K562 (cell line): Measurements from ENCODE around the gene TSC22D2. TPM values are rescaled to one million over a fixed set of nuclear protein-coding genes. Genes with fewer than 3 reads are reported as not detected.
A peak's percentile ranks its signal among the peaks of the same experiment; 100 is the strongest.

Experiments used
- ELK3 ChIP-seq: fragments of 450-650 bp; formaldehyde crosslinking; IDR thresholded peaks from 2 replicates; pipeline ENCODE4 v1.4.0; 2020; ENCODE audit warnings: mild to moderate bottlenecking
- FOSL1 ChIP-seq: fragments of 200-800 bp; sonication (Bioruptor generic); conservative IDR thresholded peaks from 2 replicates; pipeline ENCODE4 v1.6.1; 2016; ENCODE audit warnings: missing genetic modification characterization, missing compliant biosample characterization
- HMBOX1 ChIP-seq: sonication (generic); IDR thresholded peaks from 2 replicates; pipeline ENCODE4 v1.6.1; 2016
- KDM1A ChIP-seq, 2 experiments: fragments of 450-650 bp; IDR thresholded peaks; 2 replicates each; pipeline ENCODE4 v1.6.1; 2016; ENCODE audit warnings: mild to moderate bottlenecking in 2 of 2
- PCBP1 ChIP-seq: fragments of 200-400 bp; formaldehyde crosslinking; IDR thresholded peaks from 2 replicates; pipeline ENCODE4 v1.6.1; 2018; ENCODE audit warnings: mild to moderate bottlenecking, low read depth, low read length; ENCODE audit not compliant: poor library complexity, severe bottlenecking
- POLR2A ChIP-seq: fragments of 450-650 bp; conservative IDR thresholded peaks from 2 replicates; pipeline ENCODE4 v1.6.1; 2016
- RFX1 ChIP-seq: fragments of 450-650 bp; IDR thresholded peaks from 2 replicates; pipeline ENCODE4 v1.6.1; 2016; ENCODE audit warnings: mild to moderate bottlenecking, moderate library complexity
- WHSC1 ChIP-seq: IDR thresholded peaks from one replicate; pipeline ENCODE4 v1.6.1; 2012; ENCODE audit warnings: low read length, control low read depth, inconsistent platforms
- ZNF239 ChIP-seq: fragments of 250-450 bp; sonication (Bioruptor Pico); IDR thresholded peaks from 2 replicates; pipeline ENCODE4 v1.4.0; 2020; ENCODE audit warnings: mild to moderate bottlenecking
- ZNF592 ChIP-seq: fragments of 450-650 bp; IDR thresholded peaks from 2 replicates; pipeline ENCODE4 v1.6.1; 2017; ENCODE audit warnings: antibody characterized with exemption, mild to moderate bottlenecking
- polyA plus RNA-seq, 8 experiments: library from polyadenylated mRNA; depleted of rRNA in 4 of 8; stranded (reverse) in 5 of 8; unstranded in 3 of 8; fragments of >200 nt; fragmentation: Nextera tagmentation in 2 of 8; fragmentation: Illumina TruSeq in 1 of 8; extraction: Ambion mirVana in 2 of 8; extraction: Trizol in 1 of 8; gene quantifications; 2 replicates each; pipeline versions ENCODE4 v1.2.1 to v1.2.3, GENCODE V29; 2011 to 2014; ENCODE audit warnings: inconsistent platforms in 1 of 8, missing spikeins in 1 of 8
- total RNA-seq, 7 experiments: library from RNA; depleted of rRNA in 6 of 7; stranded (reverse); fragments of >200 nt in 6 of 7; fragmentation: Illumina TruSeq in 2 of 7; extraction: Trizol in 2 of 7; gene quantifications; 2 replicates each; pipeline versions ENCODE4 v1.2.1 to v1.2.3, GENCODE V29; 2011 to 2021; ENCODE audit warnings: low replicate concordance in 1 of 7
- TF ChIP-seq, protein P1 (sequence below): fragments of 150-350 bp; IDR thresholded peaks from 2 replicates; pipeline ENCODE4 v1.6.1; 2014; ENCODE audit warnings: low read depth, mild to moderate bottlenecking, low read length, borderline replicate concordance
- TF ChIP-seq, protein P2 (sequence below): fragments of 200-800 bp; sonication (Bioruptor generic); IDR thresholded peaks from 2 replicates; pipeline ENCODE4 v1.6.1; 2016; ENCODE audit warnings: missing genetic modification characterization, missing compliant biosample characterization

The TSC22D2 gene
- total and polyA plus RNA-seq, 9 of the 15 experiments (the other 6 are each of a cell fraction or from before 2014, with no cell fraction given) = 5.5 to 44.0 (median 19.3) TPM

DNA sequence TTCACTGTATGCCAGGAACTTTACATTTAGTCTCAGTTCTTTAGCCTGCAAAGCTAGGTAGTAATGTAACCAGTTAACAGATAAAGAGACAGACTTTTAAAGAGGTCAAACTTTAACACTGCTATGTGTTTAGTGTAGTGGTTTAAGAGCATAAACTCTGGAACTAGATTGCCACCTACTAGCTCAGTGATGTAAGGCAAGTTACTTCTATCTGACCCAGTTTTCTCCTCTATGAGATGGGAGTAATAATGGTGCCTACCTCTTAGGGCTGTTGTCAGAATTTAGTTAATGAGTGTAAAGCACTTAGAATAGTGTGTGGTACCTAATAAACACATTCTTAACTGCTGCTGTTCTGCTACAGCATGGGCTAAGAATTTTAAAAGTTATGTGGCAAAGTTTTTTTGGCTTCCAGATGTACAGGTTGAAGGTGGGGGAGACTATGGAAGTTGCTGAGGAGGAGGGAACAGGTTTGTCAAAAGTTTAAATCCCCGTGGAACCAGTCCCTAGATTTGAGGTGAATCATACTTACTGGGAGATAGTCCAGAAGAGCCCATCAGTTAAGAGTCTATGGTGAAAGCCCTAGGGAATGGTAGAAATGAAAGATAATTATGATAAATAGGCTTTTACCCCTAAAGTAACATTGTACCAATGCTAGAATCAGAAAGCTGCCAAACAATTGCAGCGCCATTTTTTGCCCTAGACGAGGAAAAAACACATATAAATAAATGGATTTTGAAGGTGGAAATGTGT is 13.9 kb downstream of the TSC22D2 start (continued):
- TF ChIP-seq, protein P1, sequence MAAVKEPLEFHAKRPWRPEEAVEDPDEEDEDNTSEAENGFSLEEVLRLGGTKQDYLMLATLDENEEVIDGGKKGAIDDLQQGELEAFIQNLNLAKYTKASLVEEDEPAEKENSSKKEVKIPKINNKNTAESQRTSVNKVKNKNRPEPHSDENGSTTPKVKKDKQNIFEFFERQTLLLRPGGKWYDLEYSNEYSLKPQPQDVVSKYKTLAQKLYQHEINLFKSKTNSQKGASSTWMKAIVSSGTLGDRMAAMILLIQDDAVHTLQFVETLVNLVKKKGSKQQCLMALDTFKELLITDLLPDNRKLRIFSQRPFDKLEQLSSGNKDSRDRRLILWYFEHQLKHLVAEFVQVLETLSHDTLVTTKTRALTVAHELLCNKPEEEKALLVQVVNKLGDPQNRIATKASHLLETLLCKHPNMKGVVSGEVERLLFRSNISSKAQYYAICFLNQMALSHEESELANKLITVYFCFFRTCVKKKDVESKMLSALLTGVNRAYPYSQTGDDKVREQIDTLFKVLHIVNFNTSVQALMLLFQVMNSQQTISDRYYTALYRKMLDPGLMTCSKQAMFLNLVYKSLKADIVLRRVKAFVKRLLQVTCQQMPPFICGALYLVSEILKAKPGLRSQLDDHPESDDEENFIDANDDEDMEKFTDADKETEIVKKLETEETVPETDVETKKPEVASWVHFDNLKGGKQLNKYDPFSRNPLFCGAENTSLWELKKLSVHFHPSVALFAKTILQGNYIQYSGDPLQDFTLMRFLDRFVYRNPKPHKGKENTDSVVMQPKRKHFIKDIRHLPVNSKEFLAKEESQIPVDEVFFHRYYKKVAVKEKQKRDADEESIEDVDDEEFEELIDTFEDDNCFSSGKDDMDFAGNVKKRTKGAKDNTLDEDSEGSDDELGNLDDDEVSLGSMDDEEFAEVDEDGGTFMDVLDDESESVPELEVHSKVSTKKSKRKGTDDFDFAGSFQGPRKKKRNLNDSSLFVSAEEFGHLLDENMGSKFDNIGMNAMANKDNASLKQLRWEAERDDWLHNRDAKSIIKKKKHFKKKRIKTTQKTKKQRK = no peak
- TF ChIP-seq PCBP1 (no peak), ZNF239 (CRISPR knock-in tag) (no peak), POLR2A (peak; percentile 15; the same call in 1 of the 2 replicates), WHSC1 (no peak), FOSL1 (peak; percentile 44; the same call in 1 of the 2 replicates), HMBOX1 (peak; percentile 67; the same call in 1 of the 2 replicates), RFX1 (no peak), ZNF592 (0 out of 2 replicates have a peak, but pooled peaks have one; percentile 29), ELK3 (no peak), KDM1A (IDR thresholded peaks at IDR 0.05) (peak; percentile 34 to 42; a peak in 2 of 4 replicates)
- TF ChIP-seq, protein P2, sequence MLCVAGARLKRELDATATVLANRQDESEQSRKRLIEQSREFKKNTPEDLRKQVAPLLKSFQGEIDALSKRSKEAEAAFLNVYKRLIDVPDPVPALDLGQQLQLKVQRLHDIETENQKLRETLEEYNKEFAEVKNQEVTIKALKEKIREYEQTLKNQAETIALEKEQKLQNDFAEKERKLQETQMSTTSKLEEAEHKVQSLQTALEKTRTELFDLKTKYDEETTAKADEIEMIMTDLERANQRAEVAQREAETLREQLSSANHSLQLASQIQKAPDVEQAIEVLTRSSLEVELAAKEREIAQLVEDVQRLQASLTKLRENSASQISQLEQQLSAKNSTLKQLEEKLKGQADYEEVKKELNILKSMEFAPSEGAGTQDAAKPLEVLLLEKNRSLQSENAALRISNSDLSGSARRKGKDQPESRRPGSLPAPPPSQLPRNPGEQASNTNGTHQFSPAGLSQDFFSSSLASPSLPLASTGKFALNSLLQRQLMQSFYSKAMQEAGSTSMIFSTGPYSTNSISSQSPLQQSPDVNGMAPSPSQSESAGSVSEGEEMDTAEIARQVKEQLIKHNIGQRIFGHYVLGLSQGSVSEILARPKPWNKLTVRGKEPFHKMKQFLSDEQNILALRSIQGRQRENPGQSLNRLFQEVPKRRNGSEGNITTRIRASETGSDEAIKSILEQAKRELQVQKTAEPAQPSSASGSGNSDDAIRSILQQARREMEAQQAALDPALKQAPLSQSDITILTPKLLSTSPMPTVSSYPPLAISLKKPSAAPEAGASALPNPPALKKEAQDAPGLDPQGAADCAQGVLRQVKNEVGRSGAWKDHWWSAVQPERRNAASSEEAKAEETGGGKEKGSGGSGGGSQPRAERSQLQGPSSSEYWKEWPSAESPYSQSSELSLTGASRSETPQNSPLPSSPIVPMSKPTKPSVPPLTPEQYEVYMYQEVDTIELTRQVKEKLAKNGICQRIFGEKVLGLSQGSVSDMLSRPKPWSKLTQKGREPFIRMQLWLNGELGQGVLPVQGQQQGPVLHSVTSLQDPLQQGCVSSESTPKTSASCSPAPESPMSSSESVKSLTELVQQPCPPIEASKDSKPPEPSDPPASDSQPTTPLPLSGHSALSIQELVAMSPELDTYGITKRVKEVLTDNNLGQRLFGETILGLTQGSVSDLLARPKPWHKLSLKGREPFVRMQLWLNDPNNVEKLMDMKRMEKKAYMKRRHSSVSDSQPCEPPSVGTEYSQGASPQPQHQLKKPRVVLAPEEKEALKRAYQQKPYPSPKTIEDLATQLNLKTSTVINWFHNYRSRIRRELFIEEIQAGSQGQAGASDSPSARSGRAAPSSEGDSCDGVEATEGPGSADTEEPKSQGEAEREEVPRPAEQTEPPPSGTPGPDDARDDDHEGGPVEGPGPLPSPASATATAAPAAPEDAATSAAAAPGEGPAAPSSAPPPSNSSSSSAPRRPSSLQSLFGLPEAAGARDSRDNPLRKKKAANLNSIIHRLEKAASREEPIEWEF (CRISPR knock-in tag) = no peak
